ENCODE data around the gene HIP1R. TPM values are rescaled to one million over a fixed set of nuclear protein-coding genes. Genes with fewer than 3 reads are reported as not detected.

Gene HIP1R
- total RNA-seq, 4 donors from 2014 or later = 162 to 289 (median 200) TPM

DNA sequence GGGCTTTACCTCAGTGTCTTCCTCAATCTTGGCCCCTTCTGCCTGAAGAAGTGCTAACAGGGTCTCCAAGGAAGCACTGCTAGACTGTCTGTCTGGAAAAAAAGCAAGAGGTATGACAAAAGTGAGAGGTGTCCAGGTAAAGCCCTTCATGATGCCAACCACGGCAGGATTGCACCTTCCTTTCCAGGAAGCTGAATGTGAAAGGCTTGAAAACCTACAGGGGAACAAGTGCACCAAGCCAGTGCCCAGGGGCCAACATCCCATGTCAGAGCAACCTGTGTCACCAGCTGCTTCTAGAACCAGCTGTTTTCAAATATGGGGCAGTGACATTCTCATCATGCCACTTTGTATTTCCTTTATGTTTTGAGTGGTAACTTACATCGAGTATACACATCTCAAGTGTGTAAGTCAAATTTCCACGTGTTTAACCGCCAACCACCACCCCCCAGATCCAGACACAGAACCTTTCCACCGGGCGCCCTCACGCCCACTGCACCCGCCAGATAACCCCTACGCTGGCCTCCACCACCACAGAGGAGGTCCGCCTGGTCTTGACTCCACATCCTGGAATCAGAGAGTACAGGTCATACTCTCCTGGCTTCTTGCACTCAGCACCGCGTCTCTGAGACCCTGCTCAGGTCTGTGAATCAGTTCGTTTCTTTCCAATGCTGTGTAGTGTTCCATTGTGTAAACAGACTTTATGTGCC, 33.4 kb downstream of the HIP1R start:
- Histone ChIP-seq H3K36me3 (peaks cover 47% of the 10 kb centered on the region), H3K27ac (peak overlapping the region; percentile 61), H3K27me3 (no peaks in the 10 kb centered on the region), H3K4me3 (no peak overlapping the region), H3K9me3 (no peaks in the 10 kb centered on the region), H3K4me1 (peaks cover 68% of the 10 kb centered on the region)
- WGBS = 89% methylated on average over 13 of the region's 13 CpGs
- peak in 1 of 2 donors; percentile 71 for DNase-seq (ENCODE audit: low spot score in 2 of 2)
- TF ChIP-seq EP300 (IDR thresholded peaks at IDR 0.05) = no peak
- TF ChIP-seq, protein P1, sequence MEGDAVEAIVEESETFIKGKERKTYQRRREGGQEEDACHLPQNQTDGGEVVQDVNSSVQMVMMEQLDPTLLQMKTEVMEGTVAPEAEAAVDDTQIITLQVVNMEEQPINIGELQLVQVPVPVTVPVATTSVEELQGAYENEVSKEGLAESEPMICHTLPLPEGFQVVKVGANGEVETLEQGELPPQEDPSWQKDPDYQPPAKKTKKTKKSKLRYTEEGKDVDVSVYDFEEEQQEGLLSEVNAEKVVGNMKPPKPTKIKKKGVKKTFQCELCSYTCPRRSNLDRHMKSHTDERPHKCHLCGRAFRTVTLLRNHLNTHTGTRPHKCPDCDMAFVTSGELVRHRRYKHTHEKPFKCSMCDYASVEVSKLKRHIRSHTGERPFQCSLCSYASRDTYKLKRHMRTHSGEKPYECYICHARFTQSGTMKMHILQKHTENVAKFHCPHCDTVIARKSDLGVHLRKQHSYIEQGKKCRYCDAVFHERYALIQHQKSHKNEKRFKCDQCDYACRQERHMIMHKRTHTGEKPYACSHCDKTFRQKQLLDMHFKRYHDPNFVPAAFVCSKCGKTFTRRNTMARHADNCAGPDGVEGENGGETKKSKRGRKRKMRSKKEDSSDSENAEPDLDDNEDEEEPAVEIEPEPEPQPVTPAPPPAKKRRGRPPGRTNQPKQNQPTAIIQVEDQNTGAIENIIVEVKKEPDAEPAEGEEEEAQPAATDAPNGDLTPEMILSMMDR (IDR thresholded peaks at IDR 0.05) = no peak
- TF ChIP-seq POLR2A (IDR thresholded peaks at IDR 0.05) = no peak
- TF ChIP-seq POLR2AphosphoS5 (IDR thresholded peaks at IDR 0.05) = no peak

DNA sequence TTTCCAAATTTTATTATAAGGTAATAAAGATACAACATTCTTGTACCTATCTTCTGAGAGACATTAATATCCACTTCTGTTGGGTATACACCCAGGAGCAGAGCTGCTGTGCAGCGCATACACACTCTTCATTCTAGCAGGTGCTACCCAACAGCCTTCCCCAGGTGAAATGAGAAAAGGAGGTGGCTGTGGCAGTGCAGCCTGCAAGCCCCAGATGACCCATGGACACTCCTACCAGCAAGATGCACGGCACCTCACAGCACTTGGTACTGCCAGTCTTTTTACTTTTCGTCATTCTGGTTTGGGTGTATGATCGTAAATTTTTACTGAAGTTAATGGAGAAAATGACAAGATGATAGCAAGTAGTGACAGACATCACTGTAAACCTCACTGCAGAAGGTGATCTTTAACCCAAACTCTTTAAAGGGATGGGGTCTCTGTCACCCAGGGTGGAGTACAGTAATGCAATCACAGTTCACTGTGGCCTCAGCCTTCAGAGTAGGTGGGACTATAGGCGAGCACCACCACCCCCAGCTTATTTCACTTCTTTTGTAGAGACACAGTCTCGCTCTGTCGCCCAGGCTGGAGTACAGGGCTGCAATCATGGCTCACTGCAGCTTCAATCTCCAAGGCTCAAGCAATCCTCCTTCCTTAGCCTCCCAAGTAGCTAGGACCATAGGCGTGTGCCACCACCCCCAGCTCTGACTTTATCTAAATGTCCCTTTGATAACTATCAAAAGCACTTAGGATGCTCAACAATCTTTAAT, 34.1 kb downstream of the HIP1R start:
- TF ChIP-seq EP300 (IDR thresholded peaks at IDR 0.05) = no peak
- TF ChIP-seq POLR2AphosphoS5 (IDR thresholded peaks at IDR 0.05) = no peak
- TF ChIP-seq POLR2A (IDR thresholded peaks at IDR 0.05) = no peak
- TF ChIP-seq, protein P1 (IDR thresholded peaks at IDR 0.05) = no peak
- Histone ChIP-seq H3K4me1 (peaks cover 74% of the 10 kb centered on the region), H3K4me3 (no peak overlapping the region), H3K36me3 (peaks cover 47% of the 10 kb centered on the region), H3K27me3 (no peaks in the 10 kb centered on the region), H3K27ac (no peak overlapping the region), H3K9me3 (no peaks in the 10 kb centered on the region)
- peak in 1 of 2 donors; percentile 65 for DNase-seq (ENCODE audit: low spot score in 2 of 2)
- WGBS = 87% methylated on average over 8 of the region's 8 CpGs

DNA sequence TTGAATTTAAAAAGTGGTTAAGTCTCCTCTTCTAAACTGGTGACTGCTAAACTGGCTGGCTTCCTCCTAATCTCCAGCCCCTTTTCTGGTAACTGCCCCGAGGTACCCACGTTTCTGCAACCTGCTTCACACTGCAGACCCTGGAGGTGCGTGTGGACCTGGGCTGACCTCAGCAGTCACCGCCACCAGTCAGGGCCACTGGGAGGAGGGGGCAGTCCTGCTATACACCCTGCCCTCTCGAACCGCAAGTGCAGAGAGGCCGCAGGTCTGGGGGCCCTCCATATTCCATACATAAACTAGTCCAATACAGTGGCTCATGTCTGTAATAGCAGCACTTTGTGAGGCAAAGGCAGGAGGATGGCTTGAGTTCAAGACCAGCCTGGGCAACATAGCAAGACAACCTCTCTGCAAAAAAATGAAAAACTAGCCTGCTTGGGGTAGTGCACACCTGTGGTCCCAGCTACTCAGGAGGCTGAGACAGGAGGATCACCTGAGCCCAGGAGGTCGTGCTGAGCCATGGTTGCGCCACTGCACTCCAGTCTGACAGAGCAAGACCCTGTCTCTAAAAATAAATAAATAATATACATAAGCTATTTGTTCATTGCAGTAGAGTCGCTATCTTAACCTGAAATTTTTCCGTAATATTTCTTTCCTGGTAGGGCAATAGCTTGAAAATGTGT, 35.0 kb downstream of the HIP1R start:
- H3K4me3 ChIP-seq = no peak overlapping the region
- no peak for TF ChIP-seq EP300 (IDR thresholded peaks at IDR 0.05)
- DNase-seq (ENCODE audit: low spot score in 2 of 2) = peak in 1 of 2 donors; percentile 56
- H3K27me3 ChIP-seq = no peaks in the 10 kb centered on the region
- peaks cover 78% of the 10 kb centered on the region for H3K4me1 ChIP-seq
- H3K9me3 ChIP-seq = no peaks in the 10 kb centered on the region
- WGBS = 94% methylated on average over 11 of the region's 11 CpGs
- peak overlapping the region; percentile 91 for H3K27ac ChIP-seq
- H3K36me3 ChIP-seq = peaks cover 47% of the 10 kb centered on the region

DNA sequence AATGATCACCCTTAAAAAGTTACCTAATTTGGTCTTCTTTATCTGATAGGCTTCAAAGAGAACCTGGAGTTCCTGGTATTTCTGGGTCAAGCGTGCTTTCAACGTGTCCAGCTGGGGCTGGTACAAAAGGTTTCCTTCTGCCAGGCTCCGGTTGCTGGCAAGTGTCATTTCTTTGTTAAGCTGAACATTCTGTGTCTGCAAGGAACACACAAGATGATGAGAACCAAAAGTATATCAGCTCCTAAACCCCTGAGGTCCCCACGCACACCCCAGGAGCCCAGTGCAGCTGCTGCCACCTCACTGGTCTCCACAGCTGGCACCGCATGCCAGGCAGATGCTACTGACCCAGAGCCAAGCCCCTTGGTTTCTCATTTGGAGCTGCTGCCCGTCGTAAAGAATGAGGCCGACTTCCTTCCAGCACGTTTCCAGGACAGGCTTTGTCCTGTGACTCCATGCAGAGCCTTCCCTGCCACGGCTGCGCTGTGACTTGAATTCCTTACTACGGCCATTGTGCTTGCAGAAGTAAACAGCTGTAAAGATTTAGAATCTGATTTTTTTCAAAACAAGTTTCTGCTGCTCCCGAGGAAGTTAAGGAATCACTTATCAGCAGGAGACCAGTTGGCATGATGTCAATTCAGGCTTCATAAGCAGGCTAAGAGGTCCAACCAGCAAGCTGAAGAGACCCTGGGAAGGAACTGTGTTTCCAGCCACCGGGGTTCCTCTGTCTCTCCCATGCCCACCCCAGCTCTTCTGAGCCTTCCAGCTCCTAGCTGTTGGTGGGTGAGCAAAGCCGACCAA, 35.8 kb downstream of the HIP1R start:
- peak overlapping the region; percentile 44 for H3K4me3 ChIP-seq
- WGBS = 17% methylated on average over 14 of the region's 15 CpGs
- TF ChIP-seq POLR2AphosphoS5 (IDR thresholded peaks at IDR 0.05) = peak in 2 of 3 donors; percentile 4 to 12
- TF ChIP-seq EP300 (IDR thresholded peaks at IDR 0.05) = no peak

DNA sequence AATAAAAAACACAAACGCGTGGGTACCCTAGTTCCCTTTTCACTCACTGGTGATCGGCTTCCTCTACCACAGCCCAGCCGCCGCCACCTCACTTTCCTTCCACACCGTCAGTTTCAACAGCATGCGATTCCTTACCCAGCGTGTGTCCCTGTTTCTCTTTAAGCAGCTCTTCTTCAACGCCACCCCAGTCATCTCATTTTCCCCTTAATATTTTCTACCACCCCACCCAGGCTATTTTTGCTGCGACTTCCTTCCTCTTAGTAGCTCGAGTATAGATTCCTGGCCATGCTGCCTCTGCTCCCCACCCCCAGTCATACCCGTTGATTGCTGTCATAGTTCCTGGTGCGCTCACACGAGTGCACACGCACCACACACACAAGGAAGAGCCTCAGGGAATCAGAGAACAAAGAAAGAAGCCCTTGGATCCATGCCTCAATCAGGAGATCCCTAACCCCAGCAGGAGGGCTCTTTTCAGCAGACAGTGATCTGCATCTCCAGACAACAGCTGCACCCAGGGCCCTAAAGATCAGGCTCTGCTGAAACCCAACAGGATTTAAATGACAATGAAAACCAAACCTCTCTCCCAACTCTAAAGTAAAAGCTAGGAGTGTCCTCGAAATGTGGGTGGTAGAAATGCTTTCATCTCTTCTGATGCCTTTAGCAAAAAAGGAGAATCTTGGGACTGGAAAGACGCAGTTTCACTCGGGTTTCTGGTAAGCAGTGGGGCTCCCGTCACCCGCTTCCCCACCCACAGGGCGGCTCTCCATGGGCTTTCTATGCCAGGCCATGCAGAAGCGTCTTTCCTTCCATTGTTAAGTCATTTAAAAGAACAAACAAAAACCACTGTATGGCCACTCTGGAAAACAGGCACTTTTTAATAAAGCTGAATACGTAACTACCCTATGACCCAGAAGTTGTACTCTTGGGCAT, 36.9 kb downstream of the HIP1R start:
- Histone ChIP-seq H3K27me3 (no peaks in the 10 kb centered on the region), H3K36me3 (peaks cover 30% of the 10 kb centered on the region), H3K4me3 (peak overlapping the region; percentile 44), H3K27ac (peak overlapping the region; percentile 91), H3K4me1 (peaks cover 85% of the 10 kb centered on the region), H3K9me3 (no peaks in the 10 kb centered on the region)
- DNase-seq (ENCODE audit: low spot score in 2 of 2) = peak; percentile 75 to 85
- WGBS = 9% methylated on average over 23 of the region's 23 CpGs
- TF ChIP-seq EP300 (IDR thresholded peaks at IDR 0.05) = no peak
- TF ChIP-seq POLR2AphosphoS5 (IDR thresholded peaks at IDR 0.05) = peak in 1 of 3 donors; percentile 42
- TF ChIP-seq, protein P1 (IDR thresholded peaks at IDR 0.05) = no peak
- no peak for TF ChIP-seq POLR2A (IDR thresholded peaks at IDR 0.05)

More for the DNA sequence above, 35.8 kb downstream of the HIP1R start:
- Histone ChIP-seq H3K36me3 (peaks cover 40% of the 10 kb centered on the region), H3K9me3 (no peaks in the 10 kb centered on the region), H3K27ac (peak overlapping the region; percentile 91), H3K27me3 (no peaks in the 10 kb centered on the region), H3K4me1 (peaks cover 84% of the 10 kb centered on the region)
- DNase-seq (ENCODE audit: low spot score in 2 of 2) = peak in 1 of 2 donors; percentile 79

Data from suprapubic skin (tissue), 4 donors.